Central memory CD8-positive, alpha-beta T cell (primary cell): Measurements from ENCODE around the gene TTC17.
"Not testable (repeated sequence)": the region's sequence is repeated elsewhere in the genome, so short reads cannot be mapped to it uniquely, and the experiment has no call there.

Source experiments
- ATAC-seq: fragments of 150-1000 bp; cut with Tn5 transposase; replicated peaks from 2 replicates; pipeline ENCODE4 v1.10.0; 2022; ENCODE audit warnings: mild to moderate bottlenecking, moderate FRiP score, moderate number of reproducible peaks; ENCODE audit not compliant: poor library complexity, severe bottlenecking; ENCODE audit errors: extremely low read depth
- DNase-seq, 2 donors: peaks; one replicate each; pipeline ENCODE4 v3.0.0; 2021; ENCODE audit warnings: low spot score in 2 of 2
- H3K27ac Mint-ChIP-seq: one replicate; pipeline ENCODE4 v1.8.0; 2022; ENCODE audit warnings: low read depth, mild to moderate bottlenecking, moderate library complexity, mixed read lengths
- H3K27me3 Mint-ChIP-seq: one replicate; pipeline ENCODE4 v1.8.0; 2022; ENCODE audit warnings: mixed read lengths
- H3K36me3 Mint-ChIP-seq: one replicate; pipeline ENCODE4 v1.8.0; 2022; ENCODE audit warnings: mild to moderate bottlenecking, moderate library complexity, mixed read lengths; ENCODE audit not compliant: insufficient read depth
- H3K4me1 Mint-ChIP-seq: one replicate; pipeline ENCODE4 v1.8.0; 2022; ENCODE audit warnings: mixed read lengths
- H3K4me3 Mint-ChIP-seq: one replicate; pipeline ENCODE4 v1.8.0; 2022; ENCODE audit warnings: mild to moderate bottlenecking, moderate library complexity, mixed read lengths
- H3K9me3 Mint-ChIP-seq: one replicate; pipeline ENCODE4 v1.8.0; 2022; ENCODE audit warnings: mixed read lengths

The TTC17 gene, protein sequence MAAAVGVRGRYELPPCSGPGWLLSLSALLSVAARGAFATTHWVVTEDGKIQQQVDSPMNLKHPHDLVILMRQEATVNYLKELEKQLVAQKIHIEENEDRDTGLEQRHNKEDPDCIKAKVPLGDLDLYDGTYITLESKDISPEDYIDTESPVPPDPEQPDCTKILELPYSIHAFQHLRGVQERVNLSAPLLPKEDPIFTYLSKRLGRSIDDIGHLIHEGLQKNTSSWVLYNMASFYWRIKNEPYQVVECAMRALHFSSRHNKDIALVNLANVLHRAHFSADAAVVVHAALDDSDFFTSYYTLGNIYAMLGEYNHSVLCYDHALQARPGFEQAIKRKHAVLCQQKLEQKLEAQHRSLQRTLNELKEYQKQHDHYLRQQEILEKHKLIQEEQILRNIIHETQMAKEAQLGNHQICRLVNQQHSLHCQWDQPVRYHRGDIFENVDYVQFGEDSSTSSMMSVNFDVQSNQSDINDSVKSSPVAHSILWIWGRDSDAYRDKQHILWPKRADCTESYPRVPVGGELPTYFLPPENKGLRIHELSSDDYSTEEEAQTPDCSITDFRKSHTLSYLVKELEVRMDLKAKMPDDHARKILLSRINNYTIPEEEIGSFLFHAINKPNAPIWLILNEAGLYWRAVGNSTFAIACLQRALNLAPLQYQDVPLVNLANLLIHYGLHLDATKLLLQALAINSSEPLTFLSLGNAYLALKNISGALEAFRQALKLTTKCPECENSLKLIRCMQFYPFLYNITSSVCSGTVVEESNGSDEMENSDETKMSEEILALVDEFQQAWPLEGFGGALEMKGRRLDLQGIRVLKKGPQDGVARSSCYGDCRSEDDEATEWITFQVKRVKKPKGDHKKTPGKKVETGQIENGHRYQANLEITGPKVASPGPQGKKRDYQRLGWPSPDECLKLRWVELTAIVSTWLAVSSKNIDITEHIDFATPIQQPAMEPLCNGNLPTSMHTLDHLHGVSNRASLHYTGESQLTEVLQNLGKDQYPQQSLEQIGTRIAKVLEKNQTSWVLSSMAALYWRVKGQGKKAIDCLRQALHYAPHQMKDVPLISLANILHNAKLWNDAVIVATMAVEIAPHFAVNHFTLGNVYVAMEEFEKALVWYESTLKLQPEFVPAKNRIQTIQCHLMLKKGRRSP

DNA sequence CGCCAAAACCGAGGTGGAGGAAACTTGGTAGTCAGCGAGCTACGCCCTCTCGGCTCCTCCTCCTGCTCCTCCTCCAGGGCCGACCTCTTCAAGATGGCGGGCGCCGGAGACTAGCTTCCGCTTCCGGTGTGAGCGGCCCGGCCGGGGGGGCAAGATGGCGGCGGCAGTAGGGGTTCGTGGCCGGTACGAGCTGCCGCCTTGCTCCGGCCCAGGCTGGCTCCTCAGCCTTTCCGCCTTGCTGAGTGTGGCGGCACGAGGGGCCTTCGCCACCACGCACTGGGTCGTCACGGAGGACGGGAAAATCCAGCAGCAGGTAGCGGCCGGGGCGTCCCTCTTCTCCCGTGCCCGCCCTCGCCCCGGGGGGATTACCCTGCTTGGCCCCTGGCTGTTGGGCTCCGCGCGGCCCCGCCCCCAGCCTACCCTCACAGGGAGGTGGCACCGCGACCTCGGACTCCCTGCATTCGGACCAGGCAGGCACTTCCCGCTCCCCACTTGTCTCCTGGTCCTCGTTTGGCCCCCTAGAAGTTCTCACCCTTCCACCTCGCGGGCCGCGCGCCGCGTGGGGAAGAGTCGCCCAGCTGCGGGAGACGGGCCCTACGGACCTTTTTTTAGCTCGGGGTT lies at the start of gene TTC17:
TSS of gene TTC17 (plus strand) at position 120 of the 621 bp plus-strand sequence. CDS start at position 155, 35 bp downstream.
- ATAC-seq (peak; percentile 97), DNase-seq (peak; percentile 83 to 84)
- H3K9me3 Mint-ChIP-seq: no peaks in the 10 kb centered on the region
- H3K36me3 Mint-ChIP-seq: peaks cover 17% of the 10 kb centered on the region
- H3K4me3 Mint-ChIP-seq: peak within 1 kb of the TSS; percentile 97
- peak within 1 kb of the TSS; percentile 99 for H3K27ac Mint-ChIP-seq
- no peaks in the 10 kb centered on the region for H3K27me3 Mint-ChIP-seq
- H3K4me1 Mint-ChIP-seq: peaks cover 42% of the 10 kb centered on the region

DNA sequence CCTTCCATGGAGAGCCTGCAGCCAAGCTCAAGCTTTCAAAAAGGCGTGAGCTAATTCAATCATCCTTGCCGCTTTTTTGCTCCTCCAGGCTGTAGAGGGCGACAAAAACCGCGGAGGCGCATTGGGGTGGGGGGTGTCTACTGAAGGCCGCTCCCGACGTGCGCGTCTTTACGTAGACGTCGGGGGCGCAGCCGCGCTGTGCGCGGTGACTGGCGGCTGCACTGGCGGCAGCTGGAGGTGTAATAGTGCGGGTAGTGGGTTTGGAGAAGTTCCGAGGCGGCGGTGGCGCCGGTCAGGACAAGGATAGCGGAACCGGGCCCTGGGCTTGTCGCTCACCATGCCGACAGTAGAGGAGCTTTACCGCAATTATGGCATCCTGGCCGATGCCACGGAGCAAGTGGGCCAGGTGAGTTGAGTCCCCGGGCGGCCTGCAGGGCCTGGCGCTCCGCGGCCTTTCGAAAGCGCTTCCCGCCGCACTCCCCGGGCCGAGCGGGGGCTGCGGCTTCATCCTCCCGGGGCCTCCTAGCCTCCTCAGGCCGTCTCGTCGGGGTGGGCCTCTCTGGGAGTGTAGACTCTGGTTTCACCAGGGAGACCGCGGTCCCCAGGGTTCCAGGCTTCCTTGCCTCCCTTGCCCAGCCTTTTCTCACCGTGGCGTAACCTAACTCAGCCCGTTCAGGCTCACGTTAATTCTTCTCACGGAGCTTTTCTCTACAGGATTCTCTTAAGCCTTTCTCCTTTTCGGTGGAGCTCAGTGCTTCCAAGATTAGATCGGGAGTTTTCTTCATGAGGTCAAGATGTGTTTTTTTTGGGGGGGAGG lies 46.7 kb upstream of the TTC17 start, which contains the start of gene API5:
TSS of gene API5 (plus strand) at position 206 of the 817 bp plus-strand sequence. CDS start at position 338, 132 bp downstream.
- peak; percentile 89 for ATAC-seq
- peaks cover 35% of the 10 kb centered on the region for H3K4me1 Mint-ChIP-seq
- H3K4me3 Mint-ChIP-seq: peak within 1 kb of the TSS; percentile 93
- H3K9me3 Mint-ChIP-seq: no peaks in the 10 kb centered on the region
- H3K27ac Mint-ChIP-seq: peak within 1 kb of the TSS; percentile 94
- peaks cover 7% of the 10 kb centered on the region for H3K36me3 Mint-ChIP-seq
- no peaks in the 10 kb centered on the region for H3K27me3 Mint-ChIP-seq
- DNase-seq: peak; percentile 78 to 86

DNA sequence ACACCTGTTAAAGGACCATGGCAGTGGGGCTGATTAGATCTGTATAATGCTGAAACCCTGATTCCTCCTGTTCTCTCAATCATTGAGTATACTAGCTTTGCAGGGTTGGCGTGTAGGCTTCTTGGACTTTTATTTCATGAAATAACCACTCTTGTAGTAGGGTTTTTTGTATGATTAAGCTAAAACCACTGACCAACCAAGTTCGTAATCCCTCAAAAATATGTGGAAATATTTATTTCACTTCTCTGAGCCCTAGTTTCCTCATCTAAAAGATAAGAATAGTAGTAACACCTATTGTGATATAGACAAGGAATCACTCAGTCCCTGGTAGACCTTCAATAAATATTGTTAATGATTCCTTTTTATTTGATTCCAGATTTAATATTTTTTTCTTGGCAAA lies 42.8 kb upstream of the TTC17 start:
- Mint-ChIP-seq H3K36me3 (peaks cover 25% of the 10 kb centered on the region), H3K4me3 (peak overlapping the region; percentile 3), H3K4me1 (peaks cover 35% of the 10 kb centered on the region)

DNA sequence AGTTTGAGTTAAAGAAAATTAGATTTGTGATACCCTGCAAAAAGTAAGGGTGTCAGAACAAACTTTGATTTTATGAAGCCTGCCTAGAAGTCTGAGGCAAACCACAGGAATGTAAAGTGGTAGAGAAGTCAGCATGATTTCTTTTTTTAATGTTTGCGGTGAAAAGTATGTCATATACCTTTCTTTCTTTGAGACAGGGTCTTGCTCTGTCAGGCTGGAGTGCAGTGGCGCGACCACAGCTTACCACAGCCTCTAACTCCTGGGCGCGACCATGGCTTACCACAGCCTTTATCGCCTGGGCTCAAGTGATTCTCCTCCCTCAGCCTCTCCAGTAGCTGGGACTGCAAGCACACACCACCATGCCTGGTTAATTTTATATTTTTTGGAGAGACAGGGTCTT lies 42.3 kb upstream of the TTC17 start:
- no peak for ATAC-seq
- no peaks in the 10 kb centered on the region for H3K9me3 Mint-ChIP-seq
- H3K36me3 Mint-ChIP-seq: peaks cover 29% of the 10 kb centered on the region
- H3K4me1 Mint-ChIP-seq: peaks cover 35% of the 10 kb centered on the region
- DNase-seq: no peak
- no peaks in the 10 kb centered on the region for H3K27me3 Mint-ChIP-seq
- H3K27ac Mint-ChIP-seq: no peak overlapping the region
- peak overlapping the region; percentile 3 for H3K4me3 Mint-ChIP-seq

More for the DNA sequence above, 42.8 kb upstream of the TTC17 start:
- ATAC-seq: no peak
- H3K27ac Mint-ChIP-seq: no peak overlapping the region
- H3K27me3 Mint-ChIP-seq: no peaks in the 10 kb centered on the region
- H3K9me3 Mint-ChIP-seq: no peaks in the 10 kb centered on the region
- no peak for DNase-seq

DNA sequence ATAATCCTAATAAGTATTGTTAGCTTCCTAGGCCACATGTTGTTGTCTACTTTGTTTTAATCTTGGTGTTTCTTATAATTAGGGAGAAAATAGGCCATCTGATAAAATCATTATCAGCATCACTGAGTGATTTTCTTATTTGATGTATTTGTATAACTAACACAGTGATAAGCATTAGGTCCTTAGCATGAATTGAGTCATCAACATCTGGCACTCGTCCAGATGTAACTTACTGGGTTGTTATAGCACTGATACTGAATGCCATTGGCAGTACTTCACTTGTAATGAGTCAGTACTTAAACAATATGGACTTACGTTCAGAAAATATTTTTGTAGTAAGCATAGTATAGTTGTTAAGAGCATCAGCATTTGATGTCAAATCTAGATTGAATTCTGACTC lies 30.7 kb upstream of the TTC17 start:
- H3K27ac Mint-ChIP-seq: no peak overlapping the region
- no peaks in the 10 kb centered on the region for H3K4me1 Mint-ChIP-seq
- DNase-seq (no peak), ATAC-seq (no peak)
- H3K9me3 Mint-ChIP-seq: no peaks in the 10 kb centered on the region
- H3K4me3 Mint-ChIP-seq: no peak overlapping the region
- no peaks in the 10 kb centered on the region for H3K27me3 Mint-ChIP-seq
- H3K36me3 Mint-ChIP-seq: peaks cover 71% of the 10 kb centered on the region

DNA sequence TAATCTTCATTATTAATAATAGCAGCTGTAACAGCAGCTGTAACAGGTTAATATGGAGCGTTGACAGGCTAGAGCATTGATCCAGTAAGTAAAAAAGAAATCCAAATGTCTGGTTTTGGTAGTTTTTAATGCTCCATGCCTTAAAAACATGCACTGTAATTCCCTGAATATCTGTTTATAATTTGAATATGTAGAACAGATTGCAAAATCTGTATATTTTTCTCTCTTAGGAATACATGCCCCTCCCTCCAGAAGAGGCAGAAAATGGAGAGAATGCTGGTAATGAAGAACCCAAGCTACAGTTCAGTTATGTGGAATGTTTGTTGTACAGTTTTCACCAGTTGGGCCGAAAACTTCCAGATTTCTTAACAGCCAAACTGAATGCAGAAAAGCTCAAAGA lies 30.2 kb upstream of the TTC17 start:
- no peaks in the 10 kb centered on the region for H3K9me3 Mint-ChIP-seq
- H3K36me3 Mint-ChIP-seq: peaks cover 67% of the 10 kb centered on the region
- no peak overlapping the region for H3K27ac Mint-ChIP-seq
- no peaks in the 10 kb centered on the region for H3K4me1 Mint-ChIP-seq
- ATAC-seq: no peak
- no peaks in the 10 kb centered on the region for H3K27me3 Mint-ChIP-seq
- DNase-seq: no peak
- no peak overlapping the region for H3K4me3 Mint-ChIP-seq

DNA sequence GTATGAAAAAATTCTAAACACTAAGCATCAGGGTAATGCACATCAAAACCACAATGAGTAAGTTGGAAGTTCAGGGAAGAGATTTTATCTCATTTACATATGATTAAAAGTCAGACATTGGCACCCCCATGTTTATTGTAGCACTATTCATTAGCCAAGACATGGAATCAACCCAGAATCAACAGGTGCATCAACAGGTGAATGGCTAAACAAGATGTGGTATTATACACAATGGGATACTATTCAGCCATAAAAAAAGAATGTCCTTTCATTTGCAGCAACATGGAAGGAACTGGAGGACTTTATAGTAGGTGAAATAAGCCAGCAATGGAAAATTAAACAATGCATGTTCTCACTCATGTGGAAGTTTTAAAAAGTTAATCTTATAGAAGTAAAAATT lies 17.6 kb upstream of the TTC17 start:
- no peak overlapping the region for H3K27ac Mint-ChIP-seq
- DNase-seq (no peak), ATAC-seq (no peak)
- H3K9me3 Mint-ChIP-seq: no peaks in the 10 kb centered on the region
- no peaks in the 10 kb centered on the region for H3K4me1 Mint-ChIP-seq
- no peaks in the 10 kb centered on the region for H3K27me3 Mint-ChIP-seq
- no peak overlapping the region for H3K4me3 Mint-ChIP-seq
- H3K36me3 Mint-ChIP-seq: peaks cover 30% of the 10 kb centered on the region

DNA sequence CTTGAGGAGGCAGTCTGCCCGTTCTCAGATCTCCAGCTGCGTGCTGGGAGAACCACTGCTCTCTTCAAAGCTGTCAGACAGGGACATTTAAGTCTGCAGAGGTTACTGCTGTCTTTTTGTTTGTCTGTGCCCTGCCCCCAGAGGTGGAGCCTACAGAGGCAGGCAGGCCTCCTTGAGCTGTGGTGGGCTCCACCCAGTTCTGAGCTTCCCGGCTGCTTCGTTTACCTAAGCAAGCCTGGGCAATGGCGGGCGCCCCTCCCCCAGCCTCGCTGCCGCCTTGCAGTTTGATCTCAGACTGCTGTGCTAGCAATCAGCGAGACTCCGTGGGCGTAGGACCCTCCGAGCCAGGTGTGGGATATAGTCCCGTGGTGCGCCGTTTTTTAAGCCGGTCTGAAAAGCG lies 7.3 kb upstream of the TTC17 start:
- H3K9me3 Mint-ChIP-seq, H3K27me3 Mint-ChIP-seq, DNase-seq, H3K27ac Mint-ChIP-seq, ATAC-seq, H3K36me3 Mint-ChIP-seq, H3K4me1 Mint-ChIP-seq: not testable (repeated sequence)
- H3K4me3 Mint-ChIP-seq: peak overlapping the region; percentile 65

DNA sequence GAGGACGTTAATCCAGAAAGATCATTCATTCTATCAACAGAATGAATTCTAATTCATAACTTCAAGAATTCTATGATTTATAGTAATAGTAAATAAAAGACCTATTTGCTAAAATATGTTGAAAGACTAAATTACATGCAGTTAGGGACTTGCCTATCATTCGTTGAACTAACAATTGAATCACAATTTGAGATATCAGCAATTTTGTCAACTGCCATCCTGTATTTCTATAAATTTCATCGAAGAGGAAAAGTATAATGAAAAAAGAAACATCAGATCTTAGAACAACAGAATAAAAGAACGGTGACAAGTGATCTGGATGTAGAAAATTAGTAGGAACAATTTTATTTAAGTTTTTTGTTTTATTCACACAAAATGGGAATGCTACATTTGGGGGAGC lies 4.4 kb upstream of the TTC17 start:
- DNase-seq (no peak), ATAC-seq (no peak)
- Mint-ChIP-seq H3K4me1 (peaks cover 21% of the 10 kb centered on the region), H3K36me3 (peaks cover 11% of the 10 kb centered on the region), H3K27ac (no peak overlapping the region), H3K4me3 (no peak overlapping the region), H3K27me3 (no peaks in the 10 kb centered on the region), H3K9me3 (no peaks in the 10 kb centered on the region)

DNA sequence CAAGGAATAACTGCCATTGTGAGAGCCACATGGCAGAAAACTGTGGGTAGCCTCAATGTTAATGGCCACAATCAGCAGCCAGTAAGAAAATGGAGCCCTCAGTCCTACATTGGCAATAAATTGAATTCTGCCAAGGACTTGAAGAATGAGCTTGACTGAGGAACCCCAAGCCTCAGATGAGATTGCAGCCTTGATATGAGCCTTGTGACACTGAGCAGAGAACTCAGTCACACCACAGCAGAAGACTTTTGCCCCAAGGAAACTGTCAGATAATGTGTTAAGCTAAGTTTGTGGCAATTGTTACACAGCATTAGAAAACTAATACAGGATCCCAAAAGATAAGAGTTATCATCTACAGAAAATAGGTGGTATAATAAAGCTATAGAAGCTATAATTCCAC lies 2.4 kb upstream of the TTC17 start:
- Mint-ChIP-seq H3K36me3 (peaks cover 14% of the 10 kb centered on the region), H3K27ac (no peak overlapping the region), H3K27me3 (no peaks in the 10 kb centered on the region), H3K4me1 (peaks cover 38% of the 10 kb centered on the region), H3K9me3 (no peaks in the 10 kb centered on the region), H3K4me3 (no peak overlapping the region)
- no peak for ATAC-seq
- DNase-seq: no peak

DNA sequence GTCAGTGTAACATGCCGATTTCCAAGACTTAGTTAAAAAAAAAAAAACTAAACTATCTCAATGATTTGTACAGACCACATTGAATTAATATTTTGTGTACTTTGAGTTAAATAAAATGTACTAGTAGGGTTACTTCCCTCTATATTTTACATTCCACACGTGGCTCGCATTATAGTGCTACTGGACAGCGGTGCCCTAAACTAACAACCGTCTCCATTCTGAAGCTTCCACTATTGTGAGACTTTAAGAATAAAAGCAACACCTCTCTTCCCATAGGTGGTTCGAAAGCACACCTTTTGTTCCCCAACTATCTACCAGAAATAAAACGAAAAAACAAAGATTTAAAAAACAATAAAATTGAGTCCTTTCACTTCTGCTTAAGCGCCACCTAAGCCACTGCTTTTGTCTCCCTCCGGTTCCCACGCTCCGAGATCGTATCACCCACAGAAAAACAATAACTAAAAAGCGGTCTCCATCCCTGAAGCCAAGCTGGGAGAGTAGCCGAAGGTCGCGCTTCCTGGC lies 380 bp upstream of the TTC17 start:
- Mint-ChIP-seq H3K4me3 (peak overlapping the region; percentile 97), H3K27me3 (no peaks in the 10 kb centered on the region), H3K4me1 (peaks cover 42% of the 10 kb centered on the region), H3K27ac (peak overlapping the region; percentile 99), H3K9me3 (no peaks in the 10 kb centered on the region), H3K36me3 (peaks cover 14% of the 10 kb centered on the region)
- DNase-seq (no peak), ATAC-seq (no peak)
